PC-9 (cell line): Measurements from ENCODE around the gene ZNF219. TPM values are rescaled to one million over a fixed set of nuclear protein-coding genes. Genes with fewer than 3 reads are reported as not detected.

Experiments
- BruUV-seq: library from RNA; stranded (reverse); fragments of 400-500 nt; replicated peaks from 2 replicates; lab custom pipeline; 2021; lab: Mats Ljungman, UMichigan
- CTCF ChIA-PET: fragments of 300-600 bp; sonication (Branson Sonifier 250); formaldehyde crosslinking; loops from one replicate; lab custom pipeline; 2022; ENCODE audit warnings: antibody characterized with exemption; lab: Charles Lee
- POLR2A ChIA-PET: fragments of 300-600 bp; sonication (Branson Sonifier 250); formaldehyde crosslinking; loops from one replicate; lab custom pipeline; 2022; ENCODE audit warnings: antibody characterized with exemption; ENCODE audit not compliant: unreplicated experiment; lab: Charles Lee
- DNase-seq, 2 experiments: peaks; one replicate each; pipeline versions ENCODE4 v3.0.0 to v3.0.0-alpha.2; 2015 to 2022; ENCODE audit warnings: mixed read lengths in 1 of 2
- H2AFZ ChIP-seq: fragments of 200-600 bp; sonication (generic); 2 replicates; pipeline ENCODE4 v1.8.1; 2017; ENCODE audit warnings: antibody characterized with exemption
- H3F3A ChIP-seq: fragments of 200-600 bp; sonication (generic); 2 replicates; pipeline ENCODE4 v1.8.1; 2017; ENCODE audit warnings: antibody characterized with exemption, mild to moderate bottlenecking, low read depth; ENCODE audit not compliant: insufficient read depth
- H3K27ac ChIP-seq: fragments of 200-600 bp; sonication (generic); 2 replicates; pipeline ENCODE4 v1.6.1; 2016; ENCODE audit warnings: mixed run types
- H3K27me3 ChIP-seq: fragments of 200-600 bp; sonication (generic); 2 replicates; pipeline ENCODE4 v1.6.1; 2016; ENCODE audit warnings: low read depth, mixed run types; ENCODE audit not compliant: insufficient read depth
- H3K36me3 ChIP-seq: fragments of 200-600 bp; sonication (generic); 2 replicates; pipeline ENCODE4 v1.6.1; 2016; ENCODE audit warnings: low read depth, mixed run types
- H3K4me1 ChIP-seq: fragments of 200-600 bp; sonication (generic); replicated peaks from 2 replicates; pipeline ENCODE4 v1.6.1; 2016; ENCODE audit warnings: mixed run types; ENCODE audit not compliant: insufficient read depth
- H3K4me2 ChIP-seq: fragments of 200-600 bp; sonication (generic); 2 replicates; pipeline ENCODE4 v1.6.1; 2017; ENCODE audit warnings: mixed run types
- H3K4me3 ChIP-seq: fragments of 200-600 bp; sonication (generic); 2 replicates; pipeline ENCODE4 v1.6.1; 2016; ENCODE audit warnings: mixed run types
- H3K79me2 ChIP-seq: fragments of 200-600 bp; sonication (generic); 2 replicates; pipeline ENCODE4 v1.6.1; 2017; ENCODE audit warnings: low read depth, mixed run types
- H3K9me2 ChIP-seq: fragments of 200-600 bp; sonication (generic); 2 replicates; pipeline ENCODE4 v1.8.1; 2017; ENCODE audit warnings: mild to moderate bottlenecking; ENCODE audit not compliant: insufficient read depth
- H3K9me3 ChIP-seq: fragments of 200-600 bp; sonication (generic); 2 replicates; pipeline ENCODE4 v1.8.1; 2016; ENCODE audit warnings: low read depth; ENCODE audit not compliant: insufficient read depth
- H4K20me1 ChIP-seq: fragments of 200-600 bp; sonication (generic); 2 replicates; pipeline ENCODE4 v1.8.1; 2017; ENCODE audit not compliant: insufficient read depth
- EZH2 ChIP-seq: fragments of 200-600 bp; sonication (generic); IDR thresholded peaks from 2 replicates; pipeline ENCODE4 v1.8.0; 2017; ENCODE audit warnings: antibody characterized with exemption, low read depth
- intact Hi-C: fragments of 100-400 bp; cut with micrococcal nuclease; formaldehyde crosslinking; loops from one replicate; pipeline ENCODE4 v1.10.0; 2022; ENCODE audit not compliant: unreplicated experiment
- total RNA-seq: library from RNA; stranded (reverse); gene quantifications from 2 replicates; pipeline ENCODE4 v1.2.3, GENCODE V29; 2021
- TF ChIP-seq, protein P1 (sequence below): fragments of 200-600 bp; sonication (generic); conservative IDR thresholded peaks from 2 replicates; pipeline ENCODE4 v1.6.1; 2017; ENCODE audit warnings: mixed run types, antibody characterized with exemption, mild to moderate bottlenecking, moderate library complexity

The ZNF219 gene
- total RNA-seq, 1 experiment from 2014 or later: 25.3 TPM

DNA sequence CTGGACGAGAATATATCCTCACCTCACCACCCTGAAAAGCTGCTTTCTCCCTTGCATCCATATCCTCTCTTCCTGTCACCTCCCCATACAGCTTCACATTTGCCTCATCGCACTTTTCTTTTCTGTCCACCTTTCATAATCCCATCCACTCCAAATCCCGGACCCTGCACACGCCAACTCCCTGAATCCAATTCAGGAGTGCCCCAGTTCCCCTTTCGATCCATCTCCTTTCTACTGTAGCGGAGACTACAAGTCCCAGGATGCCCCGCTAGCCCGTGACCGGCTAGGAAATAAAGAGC is 4.9 kb upstream of the ZNF219 start:
- H3K4me3 ChIP-seq: peak overlapping the region; percentile 70
- BruUV-seq: no TSS peak
- no peaks in the 10 kb centered on the region for H4K20me1 ChIP-seq
- POLR2A ChIA-PET: no interaction called here
- peaks cover 11% of the 10 kb centered on the region for H3F3A ChIP-seq
- H2AFZ ChIP-seq: peak overlapping the region; percentile 93
- no peak for DNase-seq
- H3K27ac ChIP-seq: peak overlapping the region; percentile 89; the same call in 1 of the 2 replicates
- H3K4me2 ChIP-seq: peak overlapping the region; percentile 91
- H3K9me3 ChIP-seq: no peaks in the 10 kb centered on the region
- no peaks in the 10 kb centered on the region for H3K36me3 ChIP-seq
- no peak for TF ChIP-seq EZH2
- TF ChIP-seq, protein P1, sequence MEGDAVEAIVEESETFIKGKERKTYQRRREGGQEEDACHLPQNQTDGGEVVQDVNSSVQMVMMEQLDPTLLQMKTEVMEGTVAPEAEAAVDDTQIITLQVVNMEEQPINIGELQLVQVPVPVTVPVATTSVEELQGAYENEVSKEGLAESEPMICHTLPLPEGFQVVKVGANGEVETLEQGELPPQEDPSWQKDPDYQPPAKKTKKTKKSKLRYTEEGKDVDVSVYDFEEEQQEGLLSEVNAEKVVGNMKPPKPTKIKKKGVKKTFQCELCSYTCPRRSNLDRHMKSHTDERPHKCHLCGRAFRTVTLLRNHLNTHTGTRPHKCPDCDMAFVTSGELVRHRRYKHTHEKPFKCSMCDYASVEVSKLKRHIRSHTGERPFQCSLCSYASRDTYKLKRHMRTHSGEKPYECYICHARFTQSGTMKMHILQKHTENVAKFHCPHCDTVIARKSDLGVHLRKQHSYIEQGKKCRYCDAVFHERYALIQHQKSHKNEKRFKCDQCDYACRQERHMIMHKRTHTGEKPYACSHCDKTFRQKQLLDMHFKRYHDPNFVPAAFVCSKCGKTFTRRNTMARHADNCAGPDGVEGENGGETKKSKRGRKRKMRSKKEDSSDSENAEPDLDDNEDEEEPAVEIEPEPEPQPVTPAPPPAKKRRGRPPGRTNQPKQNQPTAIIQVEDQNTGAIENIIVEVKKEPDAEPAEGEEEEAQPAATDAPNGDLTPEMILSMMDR: peak; percentile 67; the same call in 1 of the 2 replicates
- intact Hi-C loops: loop anchor here (5.0 to 10.0 kb wide), 2 partner anchors 129 to 406 kb away; no protein-coding TSS in a partner anchor
- CTCF ChIA-PET: no interaction called here
- no peaks in the 10 kb centered on the region for H3K27me3 ChIP-seq
- H3K9me2 ChIP-seq: no peaks in the 10 kb centered on the region
- H3K79me2 ChIP-seq: 0 out of 2 replicates have a peak, but pooled peaks cover 4% of the 10 kb centered on the region
- H3K4me1 ChIP-seq: peaks cover 54% of the 10 kb centered on the region

GRCh38 chr14:21102521-21103410 is 4.3 kb upstream of the ZNF219 start:
- H3K36me3 ChIP-seq: no peaks in the 10 kb centered on the region
- TSS peak; percentile 29 for BruUV-seq
- H4K20me1 ChIP-seq: no peaks in the 10 kb centered on the region
- ChIA-PET CTCF (interaction anchor here (0.7 kb wide), 1 partner anchor 88 kb away, joined by 3 read pairs; no protein-coding TSS in a partner anchor), POLR2A (no interaction called here)
- peaks cover 11% of the 10 kb centered on the region for H3F3A ChIP-seq
- H3K9me2 ChIP-seq: no peaks in the 10 kb centered on the region
- peaks cover 54% of the 10 kb centered on the region for H3K4me1 ChIP-seq
- DNase-seq: no peak
- intact Hi-C loops: loop anchor here (5.0 to 10.0 kb wide), 2 partner anchors 128 to 405 kb away; no protein-coding TSS in a partner anchor
- H3K27me3 ChIP-seq: no peaks in the 10 kb centered on the region
- H3K4me2 ChIP-seq: peak overlapping the region; percentile 91
- peak overlapping the region; percentile 93 for H2AFZ ChIP-seq
- 0 out of 2 replicates have a peak, but pooled peaks cover 4% of the 10 kb centered on the region for H3K79me2 ChIP-seq
- H3K27ac ChIP-seq: no peak overlapping the region
- H3K9me3 ChIP-seq: no peaks in the 10 kb centered on the region
- H3K4me3 ChIP-seq: peak overlapping the region; percentile 70
- TF ChIP-seq, protein P1: no peak
- TF ChIP-seq EZH2: no peak

- no peaks in the 10 kb centered on the region for H4K20me1 ChIP-seq
- TF ChIP-seq, protein P1: no peak
- TF ChIP-seq EZH2: no peak
- no TSS peak for BruUV-seq
- H2AFZ ChIP-seq: no peak overlapping the region
- peak overlapping the region; percentile 91; the same call in 1 of the 2 replicates for H3K4me2 ChIP-seq
- H3K9me2 ChIP-seq: no peaks in the 10 kb centered on the region
- 0 out of 2 replicates have a peak, but pooled peaks cover 4% of the 10 kb centered on the region for H3K79me2 ChIP-seq
- POLR2A ChIA-PET: interaction anchor here (0.6 kb wide), 1 partner anchor 31 kb away, joined by 3 read pairs; no protein-coding TSS in a partner anchor
- H3K36me3 ChIP-seq: no peaks in the 10 kb centered on the region
- CTCF ChIA-PET: interaction anchor here (0.7 kb wide), 1 partner anchor 87 kb away, joined by 3 read pairs; no protein-coding TSS in a partner anchor
- H3K4me3 ChIP-seq: no peak overlapping the region
- DNase-seq: no peak
- peaks cover 17% of the 10 kb centered on the region for H3F3A ChIP-seq
- intact Hi-C loops: loop anchor here (5.0 to 10.0 kb wide), 2 partner anchors 127 to 405 kb away; no protein-coding TSS in a partner anchor
- peaks cover 49% of the 10 kb centered on the region for H3K4me1 ChIP-seq
- H3K9me3 ChIP-seq: no peaks in the 10 kb centered on the region
- no peaks in the 10 kb centered on the region for H3K27me3 ChIP-seq
- H3K27ac ChIP-seq: no peak overlapping the region
Measured at GRCh38 chr14:21101802-21102413, 3.5 kb upstream of the ZNF219 start.
